ENCODE measurements around the gene GIPR.

DNA sequence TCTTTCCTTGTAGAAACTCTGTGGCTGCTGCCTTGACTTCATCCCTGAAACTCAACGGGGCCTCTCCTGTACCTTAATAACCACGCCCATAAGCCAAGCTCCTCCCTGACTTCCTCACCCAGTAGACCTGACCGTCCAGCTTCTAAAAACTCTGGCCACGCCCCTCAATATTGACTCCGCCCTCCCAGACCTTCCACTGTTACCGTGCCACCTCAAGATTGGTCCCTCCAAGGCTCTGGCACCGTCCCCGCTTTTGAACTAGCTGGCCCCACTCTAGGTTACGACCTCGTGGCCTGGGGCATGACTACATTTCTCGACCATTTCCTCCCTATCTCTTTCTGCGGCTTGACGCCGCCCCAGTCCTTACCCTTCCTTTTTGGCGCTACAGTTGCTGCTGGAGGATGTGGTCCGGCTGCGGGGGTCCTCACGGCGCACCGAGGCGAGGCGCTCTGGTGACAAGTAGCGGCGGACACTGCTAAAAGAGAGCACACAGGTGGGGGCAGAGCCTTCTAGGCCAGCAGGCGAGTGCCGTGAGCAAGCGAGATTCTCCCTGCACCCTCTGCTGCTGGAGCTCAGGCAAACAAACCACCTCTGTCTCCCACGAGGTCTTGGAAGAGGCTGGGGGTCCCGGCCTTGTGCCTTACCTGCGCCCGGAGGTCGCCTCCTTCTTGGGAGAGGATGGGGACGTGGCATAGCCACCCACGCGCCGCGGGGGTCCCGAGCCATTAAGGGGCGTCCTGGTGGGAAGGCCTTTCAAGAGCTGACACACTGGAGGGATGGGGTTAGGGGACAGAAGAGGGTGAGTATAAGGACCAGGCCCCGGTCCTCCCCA is 26.5 kb upstream of the GIPR start:
- no peak for TF ChIP-seq FOXM1 (IDR thresholded peaks at IDR 0.05; ENCODE audit: borderline replicate concordance, low read depth)
- TF ChIP-seq CEBPB (IDR thresholded peaks at IDR 0.05), result no peak
- no peak for TF ChIP-seq EP300 (IDR thresholded peaks at IDR 0.05; ENCODE audit: borderline replicate concordance)

All from Ishikawa (cell line).